Stimulated activated CD4-positive, alpha-beta T cell treated with anti-CD3 and anti-CD28 coated beads, Interleukin-2, amount 100 ng/mL, for 24 hours (primary cell): ENCODE measurements around the gene STX7.
"Not testable (repeated sequence)": the region's sequence is repeated elsewhere in the genome, so short reads cannot be mapped to it uniquely, and the experiment has no call there.

ENCODE experiments used
- DNase-seq, 2 donors: peaks; one replicate each; pipeline ENCODE4 v3.0.0-alpha.2; 2020

The STX7 gene, protein sequence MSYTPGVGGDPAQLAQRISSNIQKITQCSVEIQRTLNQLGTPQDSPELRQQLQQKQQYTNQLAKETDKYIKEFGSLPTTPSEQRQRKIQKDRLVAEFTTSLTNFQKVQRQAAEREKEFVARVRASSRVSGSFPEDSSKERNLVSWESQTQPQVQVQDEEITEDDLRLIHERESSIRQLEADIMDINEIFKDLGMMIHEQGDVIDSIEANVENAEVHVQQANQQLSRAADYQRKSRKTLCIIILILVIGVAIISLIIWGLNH

DNA sequence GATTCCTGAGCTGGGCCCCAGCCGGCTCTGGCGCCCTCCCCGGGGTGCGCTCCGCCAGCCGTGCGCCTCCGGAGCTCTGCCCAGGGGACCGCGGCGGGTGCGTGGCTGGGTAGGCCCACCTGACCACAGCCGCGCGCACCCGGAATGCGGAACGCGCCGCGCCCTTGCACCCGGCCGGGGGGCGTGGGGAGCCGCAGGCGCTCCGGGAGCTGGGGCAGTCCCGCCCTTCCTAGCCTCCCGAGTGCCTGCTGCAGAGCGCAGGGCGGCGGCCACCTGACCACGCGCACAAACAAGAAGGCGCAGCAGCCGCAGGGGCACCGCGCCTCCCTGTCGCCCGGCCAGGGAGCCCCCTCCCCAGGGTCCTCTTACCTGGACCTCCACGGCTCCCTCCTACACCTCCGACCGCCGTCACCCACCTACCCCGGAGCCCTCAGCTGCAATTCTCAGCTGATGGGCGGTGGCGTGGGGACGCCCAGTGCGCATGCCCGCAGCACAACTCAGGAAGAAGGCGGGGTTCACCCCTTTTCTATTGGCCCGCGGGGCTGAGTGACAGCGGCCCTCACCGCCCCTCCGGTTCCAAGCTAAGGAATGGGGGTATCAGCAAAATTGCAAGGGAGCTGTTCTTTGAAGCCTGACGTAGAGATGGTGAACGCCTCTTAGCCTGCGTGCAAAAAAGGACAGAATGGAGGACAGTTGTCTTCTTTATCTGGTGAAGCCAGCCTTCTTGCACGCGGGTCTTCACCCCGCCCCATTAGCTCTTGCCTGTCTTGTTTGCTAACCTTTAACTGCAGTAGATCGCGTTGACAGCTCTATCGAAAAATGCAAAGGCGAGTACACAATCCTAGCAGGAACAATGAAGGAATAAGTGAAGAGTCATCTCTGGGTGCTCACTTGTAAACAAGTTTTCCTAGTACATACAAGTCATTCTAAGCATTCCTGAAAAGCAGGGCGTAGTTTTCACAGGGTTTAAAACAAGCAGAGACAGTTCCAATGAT is at the start of gene STX7:
TSS of gene STX7 (minus strand) at position 479 of the 995 bp plus-strand sequence. CDS start 9,586 bp downstream, outside the sequence.
- peak; percentile 87 to 88 for DNase-seq

DNA sequence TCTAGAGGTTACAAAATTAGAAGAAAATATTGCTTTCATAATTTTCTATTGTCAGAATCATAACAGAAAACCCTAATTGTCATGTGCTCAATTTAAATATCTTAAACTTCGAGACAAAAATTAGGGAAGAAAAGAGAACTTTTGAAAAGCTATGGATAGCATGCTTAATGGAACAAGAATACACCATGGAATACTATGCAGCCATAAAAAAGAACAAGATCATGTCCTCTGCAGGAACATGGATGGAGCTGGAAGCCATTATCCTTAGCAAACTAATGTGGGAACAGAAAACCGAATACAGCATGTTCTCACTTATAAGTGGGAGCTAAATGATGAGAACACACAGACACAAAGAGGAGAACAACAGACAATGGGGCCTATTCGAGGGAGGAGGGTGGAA is 47.2 kb upstream of the STX7 start:
- DNase-seq: not testable (repeated sequence)

DNA sequence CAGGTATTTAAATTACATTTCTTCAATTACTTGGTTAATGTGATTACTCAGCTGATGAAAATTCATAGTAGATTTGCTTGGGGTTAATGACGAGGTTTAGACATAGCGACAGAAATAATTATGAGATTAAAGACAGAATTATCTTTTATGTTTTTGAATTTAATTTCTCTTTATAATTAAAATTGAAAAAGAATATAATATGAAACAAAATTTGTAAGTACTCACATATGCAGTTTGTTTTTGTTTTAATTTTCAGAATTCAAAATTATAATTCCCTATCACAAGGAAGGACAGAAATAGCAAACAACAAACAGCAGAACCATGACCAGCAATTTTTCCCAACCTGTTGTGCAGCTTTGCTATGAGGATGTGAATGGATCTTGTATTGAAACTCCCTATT is 39.5 kb upstream of the STX7 start, which contains the start of gene TAAR8:
TSS of gene TAAR8 (plus strand) at position 301 of the 400 bp plus-strand sequence. CDS start at position 322, 21 bp downstream.
- no peak for DNase-seq

DNA sequence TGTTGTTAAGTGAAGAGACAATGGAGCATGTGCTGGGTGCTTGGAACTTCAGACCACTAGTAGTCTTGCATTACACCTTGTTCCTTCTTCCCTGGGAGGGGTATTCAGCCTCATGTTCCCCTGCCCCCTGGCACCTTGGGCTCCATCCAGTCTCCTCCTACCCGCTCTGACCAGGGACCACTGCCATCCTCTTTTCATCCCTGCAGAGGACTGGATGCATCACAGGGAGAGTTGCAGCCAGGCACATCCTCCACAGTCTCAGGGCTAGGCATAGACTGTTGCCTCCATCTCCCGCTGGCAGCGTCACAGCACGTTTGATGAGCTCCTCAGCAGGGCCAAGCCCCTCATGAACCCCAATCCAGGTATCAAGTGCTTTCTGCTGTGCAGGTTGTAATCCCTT is 38.3 kb upstream of the STX7 start:
- no peak for DNase-seq

DNA sequence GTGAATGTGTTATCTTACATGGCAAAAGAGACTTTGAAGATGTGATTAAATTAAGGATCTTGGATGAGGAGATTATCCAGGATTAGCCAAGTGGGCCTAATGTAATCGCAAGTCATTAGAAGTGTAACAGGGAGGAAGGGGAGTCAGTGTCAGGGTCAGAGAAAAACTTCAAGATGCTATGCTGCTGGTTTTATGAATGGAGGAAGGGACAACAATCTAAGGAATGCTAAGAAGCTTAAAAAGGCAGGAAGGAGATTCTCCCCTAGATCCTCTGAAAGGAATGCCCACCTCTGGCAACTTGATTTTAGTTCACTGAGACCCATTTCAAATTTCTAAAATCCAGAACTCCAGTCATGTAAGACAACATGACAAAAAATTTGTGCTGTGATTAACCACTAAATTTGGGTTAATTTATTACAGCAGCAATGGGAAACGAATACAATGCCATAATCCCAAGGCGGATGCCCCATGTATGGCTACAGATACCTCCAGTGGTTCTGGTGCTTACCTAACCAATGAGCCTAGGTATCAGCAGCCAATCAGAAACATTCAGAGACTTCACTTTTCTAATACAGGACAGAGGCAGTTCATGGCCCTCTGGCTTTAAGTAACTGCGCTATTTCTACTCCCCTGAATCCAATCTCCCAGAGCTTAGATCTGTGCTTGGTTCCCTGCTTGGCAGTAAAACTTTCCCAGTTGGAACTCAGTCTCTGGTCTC is 36.0 kb upstream of the STX7 start:
- DNase-seq: no peak

DNA sequence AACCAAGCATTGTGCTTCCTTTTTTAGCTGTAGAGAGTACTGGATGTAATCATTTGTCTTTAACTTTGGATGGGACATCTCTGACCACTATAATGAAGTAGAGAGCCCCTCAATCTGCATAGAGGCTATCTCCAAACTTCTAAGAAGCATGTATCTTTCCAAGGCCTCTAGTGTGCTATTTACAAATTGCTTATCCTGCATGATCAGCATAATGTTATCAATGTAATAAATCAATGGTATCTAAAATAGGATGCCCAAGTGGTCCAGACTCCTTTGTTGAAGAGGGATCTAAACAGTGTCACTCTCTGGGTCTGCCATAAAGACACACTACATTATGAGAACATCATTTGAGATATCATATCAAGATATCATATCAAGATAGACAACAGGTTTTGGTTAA is 31.9 kb upstream of the STX7 start:
- no peak for DNase-seq

DNA sequence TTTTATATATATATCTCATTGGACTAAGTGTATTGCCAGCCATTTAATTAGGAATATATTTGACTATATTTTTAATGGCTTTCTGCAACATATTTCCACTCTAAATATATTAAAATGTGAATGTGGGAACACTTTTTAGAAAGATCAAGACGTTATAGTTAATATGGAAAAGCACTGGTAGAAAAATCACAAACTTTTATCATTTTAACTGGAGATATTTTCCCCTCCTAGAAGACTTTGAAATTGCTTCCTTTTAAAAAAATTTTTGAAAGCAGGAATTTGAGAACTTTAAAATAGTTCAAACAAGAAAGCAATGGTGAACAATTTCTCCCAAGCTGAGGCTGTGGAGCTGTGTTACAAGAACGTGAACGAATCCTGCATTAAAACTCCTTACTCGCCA is 25.1 kb upstream of the STX7 start, which contains the start of gene TAAR9:
TSS of gene TAAR9 (plus strand) at position 301 of the 400 bp plus-strand sequence. CDS start at position 314, 13 bp downstream.
- DNase-seq: no peak

DNA sequence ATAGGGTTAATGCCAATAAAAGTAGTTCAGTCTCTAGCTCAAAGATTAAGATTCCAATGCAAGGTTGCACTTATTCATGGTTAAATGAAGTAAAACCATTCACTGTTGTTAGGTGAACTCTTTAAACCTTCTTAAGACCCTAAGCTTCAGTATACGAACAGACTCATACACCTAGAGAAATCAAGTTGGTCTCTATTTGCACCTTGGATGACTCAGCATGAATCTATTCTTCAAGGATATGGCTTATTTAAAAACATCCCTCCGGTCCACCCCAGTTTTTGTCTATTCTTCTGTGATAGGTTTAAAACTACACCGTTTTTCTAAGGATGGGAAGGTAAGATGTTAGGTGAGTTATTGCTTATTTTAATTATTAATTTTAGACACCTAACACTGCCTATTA is 24.2 kb upstream of the STX7 start:
- no peak for DNase-seq

DNA sequence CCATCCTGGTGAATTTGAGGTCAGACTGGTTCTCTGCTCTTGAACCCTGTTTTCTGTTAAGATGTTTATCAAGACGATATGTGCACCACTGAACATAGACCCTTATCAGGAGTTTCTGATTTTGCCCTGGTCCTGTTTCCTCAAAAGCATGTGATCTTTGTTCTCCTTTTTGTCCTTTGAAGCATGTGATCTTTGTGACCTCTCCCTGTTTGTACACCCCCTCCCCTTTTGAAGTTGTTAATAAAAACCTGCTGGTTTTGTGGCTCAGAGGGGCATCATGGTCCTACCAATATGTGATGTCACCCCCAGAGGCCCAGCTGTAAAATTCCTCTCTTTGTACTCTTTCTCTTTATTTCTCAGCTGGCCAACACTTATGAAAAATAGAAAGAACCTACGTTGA is 21.6 kb upstream of the STX7 start:
- DNase-seq: not testable (repeated sequence)

DNA sequence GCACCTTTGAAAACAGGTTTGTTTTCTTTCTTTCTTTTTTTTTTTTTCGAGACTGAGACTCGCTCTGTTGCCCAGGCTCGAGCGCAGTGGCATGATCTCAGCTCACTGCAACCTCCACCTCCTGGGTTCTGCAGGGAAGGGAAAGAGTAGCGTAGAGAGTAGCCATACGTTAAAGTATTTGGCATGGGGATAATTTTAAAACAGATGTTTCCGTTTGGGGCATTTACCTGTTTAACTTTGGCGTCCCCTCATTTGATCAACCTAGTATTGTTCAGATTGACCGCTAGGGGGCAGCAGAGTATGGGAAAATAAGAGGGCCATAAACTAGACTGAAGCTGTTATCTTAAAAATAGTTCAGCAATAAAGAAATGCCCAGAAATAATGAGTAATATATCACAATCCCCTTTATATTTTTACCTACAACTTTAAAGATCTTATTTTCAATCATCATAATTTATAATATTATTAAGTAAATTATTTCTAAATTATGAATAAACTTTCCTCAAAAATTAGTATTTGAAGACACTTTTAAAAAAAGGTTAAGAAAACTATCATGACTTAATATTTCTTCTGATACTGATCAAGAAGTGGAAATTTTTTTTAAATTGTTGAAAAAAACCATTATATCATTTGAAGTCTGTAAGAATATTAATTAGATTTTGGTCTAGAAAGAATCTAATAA is 17.5 kb upstream of the STX7 start:
- peak; percentile 66 to 83 for DNase-seq

DNA sequence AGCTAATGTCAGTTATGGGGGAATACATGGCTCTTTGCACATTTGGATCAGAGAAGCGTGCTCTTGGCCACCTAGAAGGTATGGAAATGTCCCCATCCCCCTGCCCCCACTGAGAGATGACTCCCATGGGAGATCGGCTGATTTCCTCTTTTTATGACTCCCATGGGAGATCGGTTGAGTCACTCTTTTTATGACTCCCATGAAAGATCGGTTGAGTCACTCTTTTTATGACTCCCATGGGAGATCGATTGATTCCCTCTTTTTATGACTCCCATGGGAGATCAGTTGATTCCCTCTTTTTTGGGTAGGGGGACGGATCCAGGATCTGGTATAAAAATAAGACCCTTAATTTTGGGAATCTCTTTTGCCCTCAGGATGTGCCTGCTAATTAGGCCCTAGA is 14.9 kb upstream of the STX7 start:
- DNase-seq: no peak

DNA sequence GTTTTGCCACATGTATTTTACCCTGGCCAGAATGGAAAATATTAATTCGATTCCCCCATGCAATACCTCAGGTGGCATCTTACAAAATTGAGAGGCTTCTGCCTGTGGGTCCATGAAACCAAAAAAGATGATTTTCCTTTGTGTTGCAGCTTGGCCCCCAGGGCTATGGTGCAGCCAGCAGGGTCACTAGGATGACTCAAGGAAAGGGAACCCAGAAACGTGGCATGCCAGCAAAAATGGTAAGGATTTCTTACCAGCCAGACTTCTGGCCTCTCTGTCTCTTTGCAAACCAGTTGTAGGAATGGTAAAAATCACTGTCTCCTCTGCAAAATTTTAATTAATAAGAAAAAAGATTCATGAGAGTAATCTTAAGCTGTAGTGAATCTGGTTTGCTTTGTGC is 13.5 kb upstream of the STX7 start:
- no peak for DNase-seq

DNA sequence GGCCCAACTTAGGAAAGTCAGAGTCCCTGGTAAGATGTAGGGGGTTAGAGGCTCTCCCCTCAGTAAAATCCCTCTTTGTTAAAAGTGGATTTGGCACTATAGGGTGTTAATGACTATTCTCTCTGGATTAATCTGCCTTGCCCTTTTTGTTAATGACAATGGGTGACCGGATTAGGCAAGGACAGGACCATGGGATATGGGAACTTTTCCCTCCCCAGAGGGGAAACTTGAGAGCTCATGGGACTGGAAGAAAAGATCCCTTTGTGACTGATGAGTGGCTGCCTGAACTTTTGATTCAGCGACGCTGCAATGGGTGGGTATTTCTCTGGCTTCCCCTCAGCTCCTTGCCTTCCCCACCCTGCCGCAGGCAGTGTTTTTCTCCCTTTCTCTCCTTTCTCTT is 12.9 kb upstream of the STX7 start:
- DNase-seq: no peak

DNA sequence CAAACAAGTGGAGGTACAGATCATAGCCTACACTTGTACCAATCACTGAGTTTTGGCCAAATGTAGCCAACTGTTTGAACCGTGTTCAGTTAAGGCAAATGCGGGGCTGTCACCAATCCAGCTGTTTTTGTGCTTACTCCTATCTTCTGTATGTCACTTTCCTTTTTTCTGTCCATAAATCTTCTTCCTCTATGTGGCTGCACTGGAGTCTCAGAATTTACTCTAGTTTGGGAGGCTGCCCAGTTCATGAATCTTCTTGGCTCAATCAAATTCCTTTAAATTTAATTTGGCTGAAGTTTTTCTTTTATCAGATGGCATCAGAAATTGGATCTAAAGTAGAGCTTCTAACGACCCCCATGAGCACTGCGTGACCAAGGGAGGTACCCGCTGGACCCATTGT is 11.7 kb upstream of the STX7 start:
- DNase-seq: no peak

DNA sequence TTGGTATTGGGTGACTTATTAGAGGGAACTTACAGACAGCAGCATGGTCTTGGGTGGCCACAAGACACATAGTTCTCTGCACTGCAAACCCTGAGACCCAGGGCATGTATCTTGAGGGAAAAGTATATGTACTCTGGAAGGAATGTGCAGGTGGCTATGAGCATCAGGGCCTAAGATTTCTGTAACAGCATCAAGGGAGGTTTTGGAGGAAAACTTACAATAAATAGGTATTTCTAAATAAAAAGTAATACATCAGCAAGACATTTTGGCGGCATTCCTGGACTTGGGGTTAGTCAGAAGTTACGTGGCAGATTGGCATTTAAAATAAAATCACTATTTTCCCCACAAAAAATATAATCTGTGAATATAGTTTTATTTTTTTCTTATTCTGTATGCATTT is 8.0 kb upstream of the STX7 start:
- DNase-seq: no peak

DNA sequence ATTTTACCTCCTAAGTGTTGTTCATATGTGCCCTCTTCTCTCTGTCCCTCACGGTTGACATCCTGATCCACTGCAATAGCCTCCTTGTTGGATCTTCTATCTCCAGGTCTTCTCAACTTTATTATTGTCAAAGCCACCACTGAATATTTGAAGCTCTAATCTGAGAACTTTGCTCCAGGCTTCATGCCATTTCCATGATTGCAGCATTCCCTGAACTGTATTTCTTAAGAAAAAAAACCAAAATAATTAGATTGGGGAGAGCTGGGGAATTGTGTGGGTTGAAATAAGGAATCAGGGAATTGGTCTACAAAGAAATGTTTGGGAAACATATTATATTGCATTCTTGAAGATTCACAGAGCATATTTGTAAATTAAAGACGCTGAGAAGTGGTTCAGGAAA is 2.5 kb upstream of the STX7 start:
- no peak for DNase-seq

DNA sequence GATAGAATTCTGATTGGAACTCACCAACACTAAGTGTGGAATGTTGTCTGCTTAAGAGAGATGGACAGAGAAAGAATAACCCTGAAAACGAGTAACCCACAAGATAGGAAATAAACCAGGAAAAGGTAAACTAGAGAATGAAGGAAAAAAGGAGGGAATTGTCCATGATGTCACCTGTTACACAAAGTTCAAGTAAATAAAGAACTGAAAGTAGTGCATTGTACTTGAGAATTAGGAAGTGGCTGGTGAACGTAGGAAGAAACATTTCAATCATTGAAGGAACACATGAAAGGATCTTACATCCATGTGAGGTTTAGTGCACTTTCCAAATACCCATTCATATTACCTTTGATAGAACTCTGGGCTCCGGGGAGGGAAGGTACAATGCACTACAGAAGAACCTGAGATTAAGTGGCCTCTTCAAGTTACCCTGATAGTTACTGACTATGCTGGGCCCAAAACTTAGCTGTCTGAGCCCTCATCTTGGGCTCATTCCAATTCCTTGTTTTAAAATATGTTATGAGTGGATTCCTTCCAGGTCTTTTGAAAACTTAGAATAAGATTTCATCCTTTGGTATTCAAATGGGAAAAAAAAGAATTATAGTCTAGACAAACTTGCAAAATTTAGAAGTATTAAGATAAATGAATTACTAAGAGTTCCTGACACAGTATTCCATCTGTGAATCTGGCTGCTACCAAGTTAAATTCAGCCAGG is 1.1 kb upstream of the STX7 start:
- no peak for DNase-seq

DNA sequence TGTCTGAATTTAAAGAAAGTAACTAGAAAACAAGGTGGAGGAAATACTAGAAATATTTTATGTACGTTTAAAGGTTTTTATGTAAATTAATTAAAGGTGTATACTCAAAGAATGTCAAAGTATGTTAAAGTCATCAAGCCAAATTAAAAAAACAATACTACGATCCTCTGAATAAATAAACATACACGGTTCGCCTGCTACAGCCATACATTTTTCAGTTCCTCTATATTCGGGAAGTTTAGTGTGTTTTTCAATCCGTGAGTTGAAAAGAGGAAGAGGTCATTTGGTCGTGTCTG is 626 bp downstream of the STX7 start:
- DNase-seq: no peak

DNA sequence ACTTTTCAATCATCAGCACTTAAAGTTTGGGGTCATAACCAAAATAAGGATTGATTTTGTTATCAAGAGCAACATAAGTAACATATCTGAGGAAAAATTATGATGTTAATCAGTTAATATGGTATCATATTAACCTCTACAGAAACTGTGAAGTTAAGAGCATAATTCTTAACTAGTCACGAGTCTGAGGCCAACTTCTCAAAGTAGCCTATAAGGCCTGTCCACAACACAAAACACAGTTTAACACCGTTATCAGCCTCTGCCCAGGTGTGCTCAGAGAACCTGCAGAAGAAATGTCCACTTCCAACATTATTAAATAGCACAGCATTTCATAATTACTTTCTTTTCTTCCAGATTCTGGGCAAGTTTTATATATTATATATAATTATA is 1.1 kb downstream of the STX7 start:
- no peak for DNase-seq

DNA sequence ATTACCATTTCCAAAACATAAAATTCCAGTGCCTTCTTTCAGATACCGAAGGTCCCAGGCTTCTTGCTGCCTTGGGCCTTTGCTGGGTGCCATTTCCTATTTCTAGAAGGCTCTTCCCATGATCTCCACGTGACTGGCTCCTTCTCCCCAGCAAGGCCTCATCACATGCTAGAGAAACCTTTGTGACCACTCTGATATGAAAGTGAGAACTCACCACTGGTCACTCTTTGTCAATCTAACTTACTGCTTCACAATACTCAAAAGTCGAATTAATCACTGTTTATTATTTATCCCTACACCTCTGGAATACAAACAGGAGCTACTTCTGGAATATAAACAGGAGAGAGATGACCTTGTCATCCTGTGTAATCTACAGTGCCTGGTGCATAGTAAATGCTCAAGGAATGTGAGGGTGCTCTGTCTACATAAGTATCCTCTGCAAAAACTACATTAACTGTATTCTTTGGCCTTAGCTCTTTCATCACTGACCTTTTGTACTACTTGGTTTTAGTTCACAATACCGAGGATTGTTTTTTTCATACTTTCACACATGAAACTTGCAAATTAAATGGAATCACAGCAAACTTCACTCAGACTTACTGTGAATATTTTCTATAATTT is 1.6 kb downstream of the STX7 start:
- no peak for DNase-seq
